Measurements from ENCODE around the gene ZSWIM1. TPM values are rescaled to one million over a fixed set of nuclear protein-coding genes. Genes with fewer than 3 reads are reported as not detected.

Gene ZSWIM1
- total and polyA plus RNA-seq, 2 of the 8 experiments (the other 6 are each of a cell fraction or from before 2014, with no cell fraction given) = 14.1 to 15.6 TPM

- Histone ChIP-seq H3K79me2 (ENCODE audit: control insufficient read depth in 1 of 2, insufficient read depth in 2 of 2, low read length in 2 of 2) (0 out of 4 replicates have a peak, but pooled peaks cover 0 to 3% of the 10 kb centered on the region in 2 experiments), H4K20me1 (replicated peaks in 1 of 2; ENCODE audit: control insufficient read depth in 1 of 2, insufficient read depth in 2 of 2, low read length in 2 of 2) (peaks cover 2 to 12% of the 10 kb centered on the region in 2 experiments), H3K27ac (ENCODE audit: low read depth, low read length) (no peak overlapping the region), H3K18ac (ENCODE audit: extremely low read depth, low read length) (no peak overlapping the region), H3K4me2 (ENCODE audit: insufficient read depth in 1 of 2, low read depth in 2 of 2, low read length in 2 of 2) (no peak overlapping the region), H3K23me2 (ENCODE audit: low read depth, low read length) (peaks cover 11% of the 10 kb centered on the region; the same call in 1 of the 2 replicates), H3K4me3 (ENCODE audit: extremely low read depth in 1 of 4, insufficient read depth in 2 of 4, low read depth in 3 of 4, low read length in 4 of 4) (no peak overlapping the region), H3K79me1 (ENCODE audit: low read depth, low read length) (no peaks in the 10 kb centered on the region; the same call in 1 of the 2 replicates), H3K23ac (ENCODE audit: insufficient read length) (no peak overlapping the region), H3K9me3 (ENCODE audit: insufficient read depth in 2 of 2, low read depth in 1 of 2, low read length in 1 of 2) (no peaks in the 10 kb centered on the region), H2AK5ac (ENCODE audit: low read depth, low read length) (no peak overlapping the region), H4K91ac (replicated peaks; ENCODE audit: insufficient read length, low read length) (no peak overlapping the region), H3K27me3 (replicated peaks in 1 of 4; ENCODE audit: control insufficient read depth in 3 of 4, extremely low read depth in 1 of 4, insufficient read depth in 3 of 4, low read length in 3 of 4) (no peaks in the 10 kb centered on the region), H3K36me3 (ENCODE audit: control insufficient read depth in 2 of 4, insufficient read depth in 4 of 4, low read length in 3 of 4) (peaks cover 9 to 48% (median 37%) of the 10 kb centered on the region in 4 experiments), H4K8ac (ENCODE audit: extremely low read depth, insufficient read depth, low read length) (no peak overlapping the region), H2BK20ac (ENCODE audit: low read length) (no peak overlapping the region), H3K56ac (replicated peaks; ENCODE audit: insufficient read length, low read depth, low read length) (no peak overlapping the region), H2BK12ac (ENCODE audit: low read depth, low read length) (no peak overlapping the region), H3K4ac (replicated peaks; ENCODE audit: insufficient read length, low read depth, low read length) (no peak overlapping the region), H2BK120ac (replicated peaks; ENCODE audit: low read depth, low read length) (no peak overlapping the region), H3K14ac (ENCODE audit: insufficient read length) (no peak overlapping the region), H4K5ac (ENCODE audit: insufficient read length, low read depth, low read length) (no peak overlapping the region), H2AFZ (ENCODE audit: low read length) (no peak overlapping the region), H2BK15ac (ENCODE audit: low read length) (no peak overlapping the region), H3K4me1 (replicated peaks in 1 of 4; ENCODE audit: control insufficient read depth in 3 of 4, insufficient read depth in 4 of 4, low read length in 3 of 4) (peaks cover 0 to 2% (median 0%) of the 10 kb centered on the region in 4 experiments; a peak in 3 of 7 replicates), H3K9ac (replicated peaks in 1 of 4; ENCODE audit: extremely low read depth in 1 of 4, low read depth in 3 of 4, low read length in 3 of 4) (no peak overlapping the region), H2BK5ac (ENCODE audit: low read depth, low read length) (no peak overlapping the region)
- TF ChIP-seq POLR2AphosphoS5 (IDR thresholded peaks at IDR 0.05; ENCODE audit: low read depth, low read length) (0 out of 2 replicates have a peak, but pooled peaks have one; percentile 21), POLR2A (IDR thresholded peaks at IDR 0.05; ENCODE audit: control extremely low read depth in 1 of 2, low read depth in 2 of 2, low read length in 2 of 2) (0 out of 3 replicates have a peak, but pooled peaks of 1 of the 2 experiments have one; percentile 46), USF2 (IDR thresholded peaks at IDR 0.05; ENCODE audit: low read length) (no peak)
- CTCF ChIA-PET (ENCODE audit: partially characterized antibody) = interaction anchor here (2.0 kb wide), 1 partner anchor 17 kb away, joined by 6 read pairs; no protein-coding TSS in a partner anchor
- POLR2A ChIA-PET (ENCODE audit: partially characterized antibody) = interaction anchor here (0.9 to 9.2 kb wide), 10 partner anchors 8 to 66 kb away, joined by 3 to 172 read pairs (median 4); partner anchors contain the start of genes CTSA, NEURL2 and PCIF1
- 92% methylated on average over 14 of the region's 17 CpGs; no CpG with 5 or more reads in 1 of the 2 experiments for WGBS, 2 experiments (ENCODE audit: extremely low coverage in 1 of 2, insufficient coverage in 1 of 2, insufficient read length in 1 of 2, insufficient replicate concordance in 2 of 2, low coverage in 1 of 2, low lambda C conversion rate in 2 of 2, missing lambda C conversion rate in 1 of 2)
- DNase-seq (ENCODE audit: low read depth in 1 of 2, low spot score in 2 of 2) (no peak), FAIRE-seq (no peak)
Measured at GRCh38 chr20:45907219-45907948, 26.4 kb downstream of the ZSWIM1 start.

All from H1 (cell line).